HS-27A (cell line): ENCODE measurements around the gene MEST.
"Not testable (repeated sequence)": the region's sequence is repeated elsewhere in the genome, so short reads cannot be mapped to it uniquely, and the experiment has no call there.

Source experiments
- DNase-seq: peaks from one replicate; pipeline ENCODE4 v3.0.0-alpha.2; 2012; ENCODE audit warnings: low read depth, missing footprints

MEST gene

DNA sequence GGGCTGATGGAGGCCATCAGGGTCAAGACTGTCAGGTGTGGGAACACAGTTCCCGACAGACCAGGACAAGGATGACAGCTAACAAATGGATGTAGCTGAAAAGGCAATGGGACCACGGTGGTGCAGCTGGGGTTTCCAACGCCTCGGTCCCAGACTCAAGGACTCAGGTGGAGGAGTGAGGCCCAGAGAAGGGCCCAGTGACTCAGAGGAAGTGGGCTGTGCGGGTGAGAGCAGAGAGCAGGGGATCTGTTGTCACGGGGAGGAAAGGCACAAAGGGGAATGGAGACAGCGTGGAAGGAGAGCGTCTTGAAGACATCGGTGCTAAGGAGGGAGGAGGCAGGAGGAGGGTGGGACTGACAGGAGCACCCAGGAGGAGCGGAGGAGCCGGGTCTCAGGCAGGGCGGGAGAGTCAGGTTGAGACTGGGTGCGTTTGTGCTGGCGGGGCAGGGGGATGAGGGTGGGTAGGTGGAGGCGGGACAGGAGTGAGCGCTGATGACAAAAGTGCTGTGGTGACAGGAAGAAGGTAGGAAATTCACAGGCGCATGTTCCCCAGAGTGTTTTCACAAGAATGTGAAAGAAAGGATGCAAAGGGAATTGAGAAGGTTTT is 31.7 kb downstream of the MEST start:
- DNase-seq, result not testable (repeated sequence)

DNA sequence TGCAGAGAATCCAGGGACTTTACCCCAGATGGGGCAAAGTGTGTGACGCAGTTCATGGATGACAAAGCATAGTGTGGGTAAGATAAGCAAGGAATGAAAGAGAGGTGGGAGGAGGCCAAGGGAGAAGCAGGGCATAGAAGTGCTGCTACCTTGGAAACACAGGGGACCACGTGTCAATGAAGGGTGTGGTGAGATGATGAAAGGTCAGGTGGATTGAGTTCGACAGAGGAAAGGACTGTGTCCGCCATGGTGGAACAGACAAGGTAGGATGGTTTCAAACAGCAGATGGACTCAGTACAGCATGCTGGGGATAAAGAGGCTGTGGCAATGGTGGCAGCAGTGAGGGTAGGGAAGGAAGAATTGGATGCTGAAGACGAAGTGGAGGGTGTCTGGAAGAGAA is 32.7 kb downstream of the MEST start:
- no peak for DNase-seq

DNA sequence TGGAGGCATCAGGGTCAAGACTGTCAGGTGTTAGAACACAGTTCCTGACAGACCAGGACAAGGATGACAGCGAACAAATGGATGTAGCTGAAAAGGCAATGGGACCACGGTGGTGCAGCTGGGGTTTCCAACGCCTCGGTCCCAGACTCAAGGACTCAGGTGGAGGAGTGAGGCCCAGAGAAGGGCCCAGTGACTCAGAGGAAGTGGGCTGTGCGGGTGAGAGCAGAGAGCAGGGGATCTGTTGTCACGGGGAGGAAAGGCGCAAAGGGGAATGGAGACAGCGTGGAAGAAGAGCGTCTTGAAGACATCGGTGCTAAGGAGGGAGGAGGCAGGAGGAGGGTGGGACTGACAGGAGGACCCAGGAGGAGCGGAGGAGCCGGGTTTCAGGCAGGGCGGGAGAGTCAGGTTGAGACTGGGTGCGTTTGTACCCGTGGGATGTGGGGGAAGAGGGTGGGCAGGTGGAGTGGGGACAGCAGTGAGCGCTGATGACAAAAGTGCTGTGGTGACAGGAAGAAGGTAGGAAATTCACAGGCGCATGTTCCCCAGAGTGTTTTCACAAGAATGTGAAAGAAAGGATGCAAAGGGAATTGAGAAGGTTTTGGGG is 36.0 kb downstream of the MEST start:
- DNase-seq, result not testable (repeated sequence)

DNA sequence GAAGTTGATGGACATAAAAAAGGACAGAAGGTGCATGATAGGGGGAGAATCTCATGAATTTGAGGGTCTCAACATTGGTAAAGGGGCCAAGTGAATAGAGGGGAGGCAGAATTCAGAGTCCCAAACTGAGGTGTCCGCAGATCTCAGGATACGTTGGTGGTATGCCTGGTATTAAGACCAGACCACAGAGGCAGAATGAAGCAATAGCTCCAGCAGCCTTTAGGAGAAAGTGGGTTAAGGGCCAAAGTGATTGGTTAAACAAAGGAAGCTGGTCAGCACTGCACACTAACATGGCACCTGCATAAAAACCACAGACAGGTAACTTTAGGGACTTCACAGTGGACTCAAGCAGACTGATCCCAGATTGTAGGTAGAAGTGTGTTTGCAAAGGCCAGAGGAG is 37.5 kb downstream of the MEST start:
- DNase-seq, result no peak

DNA sequence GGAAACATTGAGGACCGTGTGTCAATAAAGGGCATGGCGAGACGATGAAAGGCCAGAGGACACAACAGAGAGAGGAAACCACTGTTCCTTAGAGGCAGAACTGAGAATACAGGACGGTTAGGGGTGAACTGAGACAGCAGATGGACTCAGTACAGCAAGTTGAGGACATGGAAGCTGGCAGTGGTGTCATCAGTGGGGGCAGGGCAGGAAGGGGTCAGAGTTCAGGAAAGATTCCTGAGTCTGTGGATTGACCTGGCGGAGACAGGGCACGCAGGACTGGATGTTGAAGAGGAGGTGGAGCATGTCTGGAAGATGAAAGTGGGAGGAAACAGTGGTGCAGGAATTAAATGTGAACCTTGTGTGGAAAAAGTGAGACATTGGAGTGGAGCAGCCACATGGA is 46.0 kb downstream of the MEST start:
- DNase-seq, result not testable (repeated sequence)

DNA sequence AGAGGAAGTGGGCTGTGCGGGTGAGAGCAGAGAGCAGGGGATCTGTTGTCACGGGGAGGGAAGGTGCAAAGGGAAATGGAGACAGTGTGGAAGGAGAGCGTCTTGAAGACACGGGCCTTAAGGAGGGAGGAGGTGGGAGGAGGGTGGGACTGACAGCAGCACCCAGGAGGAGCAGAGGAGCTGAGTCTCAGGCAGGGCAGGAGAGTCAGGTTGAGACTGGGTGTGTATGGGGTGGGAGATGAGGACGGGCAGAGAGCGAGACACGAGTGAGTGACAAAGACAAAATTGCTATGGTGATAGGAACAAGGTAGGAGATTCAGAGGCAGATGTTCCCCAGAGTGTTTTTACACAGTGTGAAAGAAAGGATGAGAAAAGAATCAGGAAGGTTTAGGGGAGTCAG is 49.4 kb downstream of the MEST start:
- not testable (repeated sequence) for DNase-seq

DNA sequence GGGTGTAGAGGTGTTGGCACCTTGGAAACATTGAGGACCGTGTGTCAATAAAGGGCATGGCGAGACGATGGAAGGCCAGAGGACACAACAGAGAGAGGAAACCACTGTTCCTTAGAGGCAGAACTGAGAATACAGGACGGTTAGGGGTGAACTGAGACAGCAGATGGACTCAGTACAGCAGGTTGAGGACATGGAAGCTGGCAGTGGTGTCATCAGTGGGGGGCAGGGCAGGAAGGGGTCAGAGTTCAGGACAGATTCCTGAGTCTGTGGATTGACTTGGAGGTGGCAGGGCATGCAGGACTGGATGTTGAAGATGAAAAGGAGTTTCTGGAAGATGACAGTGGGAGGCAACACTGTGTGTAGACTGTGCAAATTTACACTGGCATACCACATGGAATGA is 50.4 kb downstream of the MEST start:
- not testable (repeated sequence) for DNase-seq

DNA sequence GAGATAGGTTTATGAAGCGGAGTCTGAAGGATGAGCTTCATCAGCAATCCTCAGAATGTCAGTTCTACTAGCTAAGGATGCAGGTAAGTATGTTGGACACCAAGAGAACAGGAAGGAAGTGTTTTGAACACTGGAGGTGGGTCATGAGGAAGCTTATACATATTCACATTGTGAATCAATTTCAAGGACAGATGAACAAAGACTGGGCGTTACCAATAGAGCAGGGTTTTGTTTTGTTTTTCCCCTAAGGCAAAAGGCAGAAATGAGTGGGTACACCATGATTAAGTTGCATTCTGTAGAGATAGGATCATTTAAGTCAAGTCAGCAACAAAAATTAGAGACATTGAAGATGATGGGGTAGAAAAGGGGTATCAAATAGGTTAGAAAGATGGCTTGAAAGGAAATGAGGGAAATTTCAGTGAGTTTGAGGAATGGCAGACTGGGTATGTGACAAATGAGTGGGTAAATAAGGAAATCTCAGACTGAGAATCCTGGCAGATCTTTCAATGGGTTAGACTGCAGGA is 51.7 kb downstream of the MEST start:
- no peak for DNase-seq

DNA sequence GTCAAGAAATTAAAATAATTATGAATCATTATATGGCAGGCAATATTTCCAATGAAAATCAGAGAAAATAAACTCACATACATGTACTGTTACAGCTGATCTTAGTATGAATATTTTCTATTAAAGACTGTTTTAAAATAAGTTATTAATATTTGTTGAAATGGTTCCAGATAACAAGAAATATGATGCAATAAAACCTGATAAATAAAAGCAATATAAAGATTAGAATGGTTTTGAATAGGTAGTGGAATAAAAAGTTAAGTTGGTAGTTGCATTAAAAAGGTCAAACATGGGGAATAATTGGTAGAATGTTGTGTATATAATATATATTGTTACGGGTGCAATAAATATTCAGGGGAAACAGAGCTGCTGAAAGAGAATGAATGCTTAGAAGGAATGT is 52.5 kb downstream of the MEST start:
- no peak for DNase-seq

DNA sequence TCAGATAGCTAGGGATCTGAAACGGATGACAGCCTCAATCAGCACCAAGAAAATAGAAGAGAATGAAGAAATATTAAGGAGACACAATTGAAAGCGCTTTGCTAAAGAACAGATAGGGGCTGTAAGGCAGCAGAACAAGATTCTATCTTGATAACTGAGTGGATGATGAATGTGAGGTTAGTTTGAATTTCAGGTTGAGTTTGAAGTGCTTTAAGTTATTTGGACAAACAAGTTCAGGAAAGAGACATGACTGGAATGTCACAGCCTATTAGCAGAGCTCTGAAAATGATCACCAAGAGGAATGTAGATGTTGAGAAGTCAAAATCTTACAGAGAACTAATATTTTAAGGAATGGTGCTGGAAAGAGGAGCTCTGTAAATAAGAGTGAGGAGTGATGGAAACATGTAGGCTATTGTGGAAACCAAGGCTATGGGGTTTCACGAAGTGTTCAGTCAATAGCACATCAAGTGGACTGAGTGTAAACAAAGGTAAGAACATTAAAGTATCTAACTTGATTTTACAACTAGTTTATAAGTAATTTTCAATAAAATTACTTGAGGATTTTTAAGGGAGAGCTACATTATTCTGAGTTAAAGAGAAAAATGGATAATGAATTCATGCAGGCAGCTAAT is 61.6 kb downstream of the MEST start:
- DNase-seq, result no peak

DNA sequence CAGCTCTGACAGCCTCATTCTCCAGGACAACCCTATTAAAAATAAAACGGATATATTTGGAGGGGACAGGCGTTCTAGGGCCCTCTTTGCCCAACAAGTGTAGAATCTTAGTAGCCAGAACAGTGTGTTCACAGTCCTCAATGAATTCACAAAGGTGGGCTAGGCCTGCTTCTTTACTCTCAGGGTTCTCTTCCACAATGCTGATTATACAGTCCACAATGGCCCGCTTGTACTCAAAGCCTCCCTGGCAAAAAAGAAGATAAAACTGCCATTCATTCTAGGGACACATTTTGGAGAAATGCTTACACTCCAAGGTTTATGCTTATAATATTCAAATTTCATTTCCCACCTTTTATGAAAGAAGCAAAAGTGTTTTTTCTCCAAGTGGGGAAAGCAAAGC is 62.6 kb downstream of the MEST start:
- DNase-seq, result no peak
